Stomach (tissue), 4 donors: Measurements from ENCODE around the gene G3BP2.

Experiments used
- POLR2A ChIP-seq, 4 donors: fragments of 450-650 bp; IDR thresholded peaks; one replicate each; pipeline ENCODE4 v1.6.1; 2016; ENCODE audit warnings: antibody characterized with exemption in 4 of 4, control low read depth in 2 of 4, mild to moderate bottlenecking in 1 of 4, moderate library complexity in 1 of 4
- POLR2AphosphoS5 ChIP-seq, 3 donors: sonication (generic); formaldehyde crosslinking; IDR thresholded peaks; one replicate each; pipeline ENCODE4 v1.6.1; 2016; ENCODE audit warnings: antibody characterized with exemption in 3 of 3
- TF ChIP-seq, protein P1 (sequence below), 7 experiments: fragments of 450-650 bp in 4 of 7; fragments of 200-600 bp in 3 of 7; sonication (generic) in 3 of 7; IDR thresholded peaks; one replicate each; pipeline ENCODE4 v1.5.1; 2016 to 2019; ENCODE audit warnings: antibody characterized with exemption in 7 of 7, control low read depth in 2 of 7, mild to moderate bottlenecking in 1 of 7

- TF ChIP-seq POLR2AphosphoS5 (IDR thresholded peaks at IDR 0.05) (no peak), POLR2A (IDR thresholded peaks at IDR 0.05) (no peak)
- TF ChIP-seq, protein P1, sequence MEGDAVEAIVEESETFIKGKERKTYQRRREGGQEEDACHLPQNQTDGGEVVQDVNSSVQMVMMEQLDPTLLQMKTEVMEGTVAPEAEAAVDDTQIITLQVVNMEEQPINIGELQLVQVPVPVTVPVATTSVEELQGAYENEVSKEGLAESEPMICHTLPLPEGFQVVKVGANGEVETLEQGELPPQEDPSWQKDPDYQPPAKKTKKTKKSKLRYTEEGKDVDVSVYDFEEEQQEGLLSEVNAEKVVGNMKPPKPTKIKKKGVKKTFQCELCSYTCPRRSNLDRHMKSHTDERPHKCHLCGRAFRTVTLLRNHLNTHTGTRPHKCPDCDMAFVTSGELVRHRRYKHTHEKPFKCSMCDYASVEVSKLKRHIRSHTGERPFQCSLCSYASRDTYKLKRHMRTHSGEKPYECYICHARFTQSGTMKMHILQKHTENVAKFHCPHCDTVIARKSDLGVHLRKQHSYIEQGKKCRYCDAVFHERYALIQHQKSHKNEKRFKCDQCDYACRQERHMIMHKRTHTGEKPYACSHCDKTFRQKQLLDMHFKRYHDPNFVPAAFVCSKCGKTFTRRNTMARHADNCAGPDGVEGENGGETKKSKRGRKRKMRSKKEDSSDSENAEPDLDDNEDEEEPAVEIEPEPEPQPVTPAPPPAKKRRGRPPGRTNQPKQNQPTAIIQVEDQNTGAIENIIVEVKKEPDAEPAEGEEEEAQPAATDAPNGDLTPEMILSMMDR (IDR thresholded peaks at IDR 0.05): no peak
Measured at GRCh38 chr4:75654905-75655304, 18.3 kb downstream of the G3BP2 start.
